Panc1 (cell line): ENCODE measurements around the gene PRKAG2.
"Not testable (repeated sequence)": the region's sequence is repeated elsewhere in the genome, so short reads cannot be mapped to it uniquely, and the experiment has no call there.

Source experiments
- POLR2AphosphoS5 ChIP-seq: IDR thresholded peaks from 2 replicates; pipeline ENCODE4 v1.6.1; 2012; ENCODE audit warnings: mild to moderate bottlenecking, low read depth, low read length, moderate library complexity
- REST ChIP-seq, 2 experiments: IDR thresholded peaks; 2 replicates each; pipeline ENCODE4 v1.6.1; 2011 to 2012; ENCODE audit warnings: low read depth in 2 of 2, control low read depth in 1 of 2, low read length in 1 of 2, mild to moderate bottlenecking in 1 of 2, moderate library complexity in 1 of 2; ENCODE audit not compliant: insufficient read depth in 1 of 2
- SIN3A ChIP-seq: IDR thresholded peaks from 2 replicates; pipeline ENCODE4 v1.6.1; 2012; ENCODE audit warnings: low read depth, mild to moderate bottlenecking, low read length, moderate library complexity, borderline replicate concordance; ENCODE audit not compliant: insufficient read depth
- TF ChIP-seq, protein P1 (sequence below): fragments of 450-650 bp; IDR thresholded peaks from 2 replicates; pipeline ENCODE4 v1.5.1; 2017; ENCODE audit warnings: mild to moderate bottlenecking

- TF ChIP-seq, protein P1, sequence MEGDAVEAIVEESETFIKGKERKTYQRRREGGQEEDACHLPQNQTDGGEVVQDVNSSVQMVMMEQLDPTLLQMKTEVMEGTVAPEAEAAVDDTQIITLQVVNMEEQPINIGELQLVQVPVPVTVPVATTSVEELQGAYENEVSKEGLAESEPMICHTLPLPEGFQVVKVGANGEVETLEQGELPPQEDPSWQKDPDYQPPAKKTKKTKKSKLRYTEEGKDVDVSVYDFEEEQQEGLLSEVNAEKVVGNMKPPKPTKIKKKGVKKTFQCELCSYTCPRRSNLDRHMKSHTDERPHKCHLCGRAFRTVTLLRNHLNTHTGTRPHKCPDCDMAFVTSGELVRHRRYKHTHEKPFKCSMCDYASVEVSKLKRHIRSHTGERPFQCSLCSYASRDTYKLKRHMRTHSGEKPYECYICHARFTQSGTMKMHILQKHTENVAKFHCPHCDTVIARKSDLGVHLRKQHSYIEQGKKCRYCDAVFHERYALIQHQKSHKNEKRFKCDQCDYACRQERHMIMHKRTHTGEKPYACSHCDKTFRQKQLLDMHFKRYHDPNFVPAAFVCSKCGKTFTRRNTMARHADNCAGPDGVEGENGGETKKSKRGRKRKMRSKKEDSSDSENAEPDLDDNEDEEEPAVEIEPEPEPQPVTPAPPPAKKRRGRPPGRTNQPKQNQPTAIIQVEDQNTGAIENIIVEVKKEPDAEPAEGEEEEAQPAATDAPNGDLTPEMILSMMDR: not testable (repeated sequence)
- TF ChIP-seq SIN3A; POLR2AphosphoS5; REST (IDR thresholded peaks at IDR 0.05; ENCODE audit: insufficient read depth in 1 of 2, low read depth in 2 of 2, low read length in 1 of 2): not testable (repeated sequence)
Measured at GRCh38 chr7:151797667-151798307, 79.1 kb downstream of the PRKAG2 start.
